Astrocyte (in vitro differentiated cells and primary cell): ENCODE data around the gene SNAPC4. TPM values are rescaled to one million over a fixed set of nuclear protein-coding genes. Genes with fewer than 3 reads are reported as not detected.
A peak's percentile ranks its signal among the peaks of the same experiment; 100 is the strongest.
"Not testable (repeated sequence)": the region's sequence is repeated elsewhere in the genome, so short reads cannot be mapped to it uniquely, and the experiment has no call there.

ENCODE experiments used
- DNase-seq: peaks from one replicate; pipeline ENCODE4 v3.0.0-alpha.2; 2010; ENCODE audit warnings: low read depth
- FAIRE-seq: peaks from 2 replicates; lab custom pipeline; 2011; peaks lifted over from hg19 to GRCh38; lab: Jason Lieb, UNC
- H2AFZ ChIP-seq: 2 replicates; pipeline ENCODE4 v1.6.0; 2012; ENCODE audit warnings: low read depth, low read length, inconsistent platforms
- H3K27ac ChIP-seq: 2 replicates; pipeline ENCODE4 v1.5.1; 2011; ENCODE audit warnings: low read depth, low read length, inconsistent platforms
- H3K27me3 ChIP-seq: 2 replicates; pipeline ENCODE4 v1.6.0; 2011; ENCODE audit warnings: low read length, inconsistent platforms; ENCODE audit not compliant: insufficient read depth
- H3K36me3 ChIP-seq: 2 replicates; pipeline ENCODE4 v1.5.1; 2011; ENCODE audit warnings: low read length, inconsistent platforms; ENCODE audit not compliant: insufficient read depth
- H3K4me1 ChIP-seq: 2 replicates; pipeline ENCODE4 v1.5.1; 2011; ENCODE audit warnings: low read length, inconsistent platforms; ENCODE audit not compliant: insufficient read depth
- H3K4me2 ChIP-seq: 2 replicates; pipeline ENCODE4 v1.6.0; 2012; ENCODE audit warnings: low read length, inconsistent platforms
- H3K4me3 ChIP-seq: 2 replicates; pipeline ENCODE4 v1.5.1; 2011; ENCODE audit warnings: low read depth, mild to moderate bottlenecking, low read length, inconsistent platforms; ENCODE audit not compliant: insufficient read depth
- H3K79me2 ChIP-seq: 2 replicates; pipeline ENCODE4 v1.6.0; 2012; ENCODE audit warnings: mild to moderate bottlenecking, low read length, inconsistent platforms; ENCODE audit not compliant: insufficient read depth
- H3K9ac ChIP-seq: 2 replicates; pipeline ENCODE4 v1.6.0; 2012; ENCODE audit warnings: mild to moderate bottlenecking, low read length, inconsistent platforms
- H3K9me3 ChIP-seq: 2 replicates; pipeline ENCODE4 v1.5.1; 2012; ENCODE audit warnings: low read depth, mild to moderate bottlenecking, low read length, inconsistent platforms; ENCODE audit not compliant: insufficient read depth
- H4K20me1 ChIP-seq: 2 replicates; pipeline ENCODE4 v1.6.0; 2012; ENCODE audit warnings: low read length, inconsistent platforms; ENCODE audit not compliant: insufficient read depth
- H3K27ac Mint-ChIP-seq: one replicate; pipeline ENCODE4 v1.8.0; 2021; ENCODE audit warnings: mild to moderate bottlenecking, mixed read lengths; ENCODE audit not compliant: unreplicated experiment
- H3K27me3 Mint-ChIP-seq: one replicate; pipeline ENCODE4 v1.8.0; 2021; ENCODE audit warnings: low read depth, mixed read lengths; ENCODE audit not compliant: unreplicated experiment
- H3K36me3 Mint-ChIP-seq: one replicate; pipeline ENCODE4 v1.8.0; 2021; ENCODE audit warnings: low read depth, mixed read lengths; ENCODE audit not compliant: unreplicated experiment
- H3K4me1 Mint-ChIP-seq: one replicate; pipeline ENCODE4 v1.8.0; 2021; ENCODE audit warnings: low read depth, mixed read lengths; ENCODE audit not compliant: unreplicated experiment
- H3K4me3 Mint-ChIP-seq: one replicate; pipeline ENCODE4 v1.8.0; 2021; ENCODE audit warnings: mild to moderate bottlenecking, moderate library complexity, mixed read lengths; ENCODE audit not compliant: unreplicated experiment
- H3K9me3 Mint-ChIP-seq: one replicate; pipeline ENCODE4 v1.8.0; 2021; ENCODE audit warnings: mild to moderate bottlenecking, mixed read lengths; ENCODE audit not compliant: unreplicated experiment
- EZH2 ChIP-seq: IDR thresholded peaks from 2 replicates; pipeline ENCODE4 v1.6.1; 2012; ENCODE audit warnings: mild to moderate bottlenecking, low read length, inconsistent platforms; ENCODE audit not compliant: insufficient read depth
- total RNA-seq: library from RNA; stranded (reverse); gene quantifications from 2 replicates; pipeline ENCODE4 v1.2.1, GENCODE V29; 2021
- TF ChIP-seq, protein P1 (sequence below): IDR thresholded peaks from 2 replicates; pipeline ENCODE4 v1.5.1; 2011; ENCODE audit warnings: low read depth, mild to moderate bottlenecking, inconsistent platforms, low read length, moderate library complexity; ENCODE audit not compliant: insufficient read depth

SNAPC4 gene
- total RNA-seq, 1 donor from 2014 or later, result 18.6 TPM

GRCh38 chr9:136409557-136410455 is 9.8 kb upstream of the SNAPC4 start:
- H3K36me3 ChIP-seq, result peaks cover 14% of the 10 kb centered on the region
- H3K27ac ChIP-seq, result peak overlapping the region; percentile 78

DNA sequence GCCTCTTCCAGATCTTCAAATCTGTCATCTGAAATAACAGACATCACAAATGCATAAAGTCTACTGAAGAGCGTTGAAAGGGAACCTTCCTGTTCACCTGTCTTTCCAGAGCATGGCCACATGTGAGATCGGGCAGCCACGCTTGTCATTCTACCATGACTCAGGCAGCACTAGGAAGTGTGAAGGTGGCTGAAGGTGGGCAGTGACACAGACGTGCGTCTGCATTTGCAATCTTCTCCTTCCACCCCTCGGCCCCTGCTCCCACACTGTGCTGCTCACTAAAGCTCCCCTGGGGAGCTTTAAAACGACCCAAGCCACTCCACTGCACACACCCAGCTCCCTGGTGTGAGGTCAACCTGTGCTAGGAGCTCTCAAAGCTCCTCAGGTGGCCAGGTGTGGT is 7.9 kb upstream of the SNAPC4 start:
- Histone ChIP-seq H3K4me3 (no peak overlapping the region), H3K9me3 (no peaks in the 10 kb centered on the region), H3K4me1 (peaks cover 16% of the 10 kb centered on the region), H2AFZ (no peak overlapping the region), H3K4me2 (no peak overlapping the region), H3K79me2 (peaks cover 57% of the 10 kb centered on the region), H4K20me1 (peaks cover 48% of the 10 kb centered on the region), H3K9ac (no peak overlapping the region), H3K36me3 (peaks cover 4% of the 10 kb centered on the region), H3K27ac (no peak overlapping the region), H3K27me3 (no peaks in the 10 kb centered on the region)
- Mint-ChIP-seq H3K4me1 (peaks cover 28% of the 10 kb centered on the region), H3K9me3 (peaks cover 2% of the 10 kb centered on the region), H3K36me3 (peaks cover 7% of the 10 kb centered on the region), H3K27ac (no peak overlapping the region), H3K27me3 (no peaks in the 10 kb centered on the region), H3K4me3 (peak overlapping the region; percentile 35)
- no peak for FAIRE-seq
- DNase-seq, result no peak
- TF ChIP-seq EZH2, result no peak
- TF ChIP-seq, protein P1, sequence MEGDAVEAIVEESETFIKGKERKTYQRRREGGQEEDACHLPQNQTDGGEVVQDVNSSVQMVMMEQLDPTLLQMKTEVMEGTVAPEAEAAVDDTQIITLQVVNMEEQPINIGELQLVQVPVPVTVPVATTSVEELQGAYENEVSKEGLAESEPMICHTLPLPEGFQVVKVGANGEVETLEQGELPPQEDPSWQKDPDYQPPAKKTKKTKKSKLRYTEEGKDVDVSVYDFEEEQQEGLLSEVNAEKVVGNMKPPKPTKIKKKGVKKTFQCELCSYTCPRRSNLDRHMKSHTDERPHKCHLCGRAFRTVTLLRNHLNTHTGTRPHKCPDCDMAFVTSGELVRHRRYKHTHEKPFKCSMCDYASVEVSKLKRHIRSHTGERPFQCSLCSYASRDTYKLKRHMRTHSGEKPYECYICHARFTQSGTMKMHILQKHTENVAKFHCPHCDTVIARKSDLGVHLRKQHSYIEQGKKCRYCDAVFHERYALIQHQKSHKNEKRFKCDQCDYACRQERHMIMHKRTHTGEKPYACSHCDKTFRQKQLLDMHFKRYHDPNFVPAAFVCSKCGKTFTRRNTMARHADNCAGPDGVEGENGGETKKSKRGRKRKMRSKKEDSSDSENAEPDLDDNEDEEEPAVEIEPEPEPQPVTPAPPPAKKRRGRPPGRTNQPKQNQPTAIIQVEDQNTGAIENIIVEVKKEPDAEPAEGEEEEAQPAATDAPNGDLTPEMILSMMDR, result no peak

More at GRCh38 chr9:136409557-136410455, 9.8 kb upstream of the SNAPC4 start:
- peaks cover 76% of the 10 kb centered on the region for H3K79me2 ChIP-seq
- H3K4me3 Mint-ChIP-seq, result peak overlapping the region; percentile 92
- H3K9me3 ChIP-seq, result no peaks in the 10 kb centered on the region
- no peak for TF ChIP-seq EZH2
- H3K4me2 ChIP-seq, result peak overlapping the region; percentile 95
- no peak for FAIRE-seq
- H4K20me1 ChIP-seq, result peaks cover 61% of the 10 kb centered on the region
- DNase-seq, result peak; percentile 20
- H2AFZ ChIP-seq, result peak overlapping the region; percentile 75
- no peaks in the 10 kb centered on the region for H3K27me3 ChIP-seq
- H3K27me3 Mint-ChIP-seq, result no peaks in the 10 kb centered on the region
- peak overlapping the region; percentile 91 for H3K27ac Mint-ChIP-seq
- peaks cover 2% of the 10 kb centered on the region for H3K9me3 Mint-ChIP-seq
- peaks cover 15% of the 10 kb centered on the region for H3K36me3 Mint-ChIP-seq
- H3K4me1 ChIP-seq, result peaks cover 16% of the 10 kb centered on the region
- H3K4me3 ChIP-seq, result peak overlapping the region; percentile 82
- H3K9ac ChIP-seq, result peak overlapping the region; percentile 85
- H3K4me1 Mint-ChIP-seq, result peaks cover 32% of the 10 kb centered on the region

- not testable (repeated sequence) for DNase-seq, H3K9ac ChIP-seq, H3K4me3 ChIP-seq, H3K27me3 ChIP-seq, FAIRE-seq, H3K4me2 ChIP-seq, H3K36me3 ChIP-seq, H3K27ac ChIP-seq, H3K9me3 Mint-ChIP-seq, H3K27ac Mint-ChIP-seq, H3K9me3 ChIP-seq, H3K27me3 Mint-ChIP-seq, H2AFZ ChIP-seq
- peak overlapping the region; percentile 57 for H3K4me3 Mint-ChIP-seq
- peaks cover 10% of the 10 kb centered on the region for H3K36me3 Mint-ChIP-seq
- peaks cover 16% of the 10 kb centered on the region for H3K4me1 ChIP-seq
- H3K79me2 ChIP-seq, result peaks cover 48% of the 10 kb centered on the region
- peaks cover 25% of the 10 kb centered on the region for H3K4me1 Mint-ChIP-seq
- peaks cover 41% of the 10 kb centered on the region for H4K20me1 ChIP-seq
Measured at GRCh38 chr9:136407061-136407460, 7.1 kb upstream of the SNAPC4 start.

DNA sequence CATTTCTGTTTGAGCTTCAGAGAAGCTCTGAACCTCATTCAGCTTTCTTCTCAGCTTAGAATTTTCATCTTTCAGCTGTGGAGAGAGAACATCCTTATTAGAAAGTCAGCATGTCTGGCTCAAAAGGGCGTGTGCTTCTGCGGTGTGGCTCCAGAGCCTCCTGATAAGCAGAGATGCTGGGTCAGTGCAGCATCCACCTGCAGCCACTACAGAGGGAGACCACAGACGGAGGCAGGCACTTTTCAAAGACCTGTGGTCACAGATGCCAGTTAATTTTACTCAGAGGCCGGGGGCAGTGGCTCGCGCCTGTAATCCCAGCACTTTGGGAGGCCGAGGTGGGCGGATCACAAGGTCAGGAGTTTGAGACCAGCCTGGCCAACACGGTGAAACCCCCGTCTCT is 5.9 kb upstream of the SNAPC4 start:
- H3K4me2 ChIP-seq, H3K9me3 Mint-ChIP-seq, DNase-seq, H2AFZ ChIP-seq, H3K27ac ChIP-seq, H3K4me3 ChIP-seq, H3K9me3 ChIP-seq, H3K27me3 Mint-ChIP-seq, FAIRE-seq, H3K36me3 ChIP-seq, H3K36me3 Mint-ChIP-seq, H3K4me3 Mint-ChIP-seq, H3K27me3 ChIP-seq, H3K4me1 ChIP-seq, H3K9ac ChIP-seq, H3K27ac Mint-ChIP-seq: not testable (repeated sequence)
- Histone ChIP-seq H3K79me2 (peaks cover 37% of the 10 kb centered on the region), H4K20me1 (peaks cover 30% of the 10 kb centered on the region)
- H3K4me1 Mint-ChIP-seq, result peaks cover 16% of the 10 kb centered on the region
